Measurements from ENCODE around the gene QPCTL. TPM values are rescaled to one million over a fixed set of nuclear protein-coding genes. Genes with fewer than 3 reads are reported as not detected.
"Not testable (repeated sequence)": the region's sequence is repeated elsewhere in the genome, so short reads cannot be mapped to it uniquely, and the experiment has no call there.

Gene QPCTL
- total and polyA plus RNA-seq, 9 of the 15 experiments (the other 6 are each of a cell fraction or from before 2014, with no cell fraction given) = 0.99 to 31.3 (median 12.7) TPM

GRCh38 chr19:45747513-45747912, 55.0 kb downstream of the QPCTL start (continued):
- TF ChIP-seq ZNF280A (IDR thresholded peaks at IDR 0.05; ENCODE audit: low read depth, partially characterized antibody) = no peak
- TF ChIP-seq COPS2 (conservative IDR thresholded peaks at IDR 0.05) = no peak
- TF ChIP-seq, protein P1, sequence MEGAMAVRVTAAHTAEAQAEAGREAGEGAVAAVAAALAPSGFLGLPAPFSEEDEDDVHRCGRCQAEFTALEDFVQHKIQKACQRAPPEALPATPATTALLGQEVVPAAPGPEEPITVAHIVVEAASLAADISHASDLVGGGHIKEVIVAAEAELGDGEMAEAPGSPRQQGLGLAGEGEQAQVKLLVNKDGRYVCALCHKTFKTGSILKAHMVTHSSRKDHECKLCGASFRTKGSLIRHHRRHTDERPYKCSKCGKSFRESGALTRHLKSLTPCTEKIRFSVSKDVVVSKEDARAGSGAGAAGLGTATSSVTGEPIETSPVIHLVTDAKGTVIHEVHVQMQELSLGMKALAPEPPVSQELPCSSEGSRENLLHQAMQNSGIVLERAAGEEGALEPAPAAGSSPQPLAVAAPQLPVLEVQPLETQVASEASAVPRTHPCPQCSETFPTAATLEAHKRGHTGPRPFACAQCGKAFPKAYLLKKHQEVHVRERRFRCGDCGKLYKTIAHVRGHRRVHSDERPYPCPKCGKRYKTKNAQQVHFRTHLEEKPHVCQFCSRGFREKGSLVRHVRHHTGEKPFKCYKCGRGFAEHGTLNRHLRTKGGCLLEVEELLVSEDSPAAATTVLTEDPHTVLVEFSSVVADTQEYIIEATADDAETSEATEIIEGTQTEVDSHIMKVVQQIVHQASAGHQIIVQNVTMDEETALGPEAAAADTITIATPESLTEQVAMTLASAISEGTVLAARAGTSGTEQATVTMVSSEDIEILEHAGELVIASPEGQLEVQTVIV (CRISPR knock-in tag; IDR thresholded peaks at IDR 0.05; ENCODE audit: borderline replicate concordance) = no peak
- no peak for TF ChIP-seq FUS (optimal IDR thresholded peaks at IDR 0.05; ENCODE audit: low read depth, low read length)
- TF ChIP-seq MCM2 (IDR thresholded peaks at IDR 0.05; ENCODE audit: low read depth) = no peak
- no peak for TF ChIP-seq ZNF140 (CRISPR knock-in tag; IDR thresholded peaks at IDR 0.05)
- TF ChIP-seq PHTF2 (CRISPR knock-in tag; IDR thresholded peaks at IDR 0.05) = no peak
- TF ChIP-seq XRCC3 (IDR thresholded peaks at IDR 0.05) = no peak
- TF ChIP-seq THAP12 (CRISPR knock-in tag; IDR thresholded peaks at IDR 0.05) = no peak
- no peak for TF ChIP-seq HMBOX1 (IDR thresholded peaks at IDR 0.05)
- no peak for TF ChIP-seq ZNF507 (tag; conservative IDR thresholded peaks at IDR 0.05)
- no peak for TF ChIP-seq HNRNPLL (IDR thresholded peaks at IDR 0.05; ENCODE audit: low read depth, low read length, poor library complexity, severe bottlenecking)

- H2AFZ ChIP-seq (ENCODE audit: low read depth, low read length); H3K36me3 ChIP-seq (ENCODE audit: control insufficient read depth, insufficient read depth, low read length); DNase-seq (ENCODE audit: extremely low read depth in 1 of 4, low spot score in 3 of 4); intact Hi-C loops (cut with micrococcal nuclease); H3K4me2 ChIP-seq (ENCODE audit: insufficient read depth, low read length); BruUV-seq (replicated peaks); H3K4me3 ChIP-seq; CTCF ChIA-PET (ENCODE audit: low intra/inter-chr PET ratio); in situ Hi-C loops (cut with MboI); ATAC-seq; H3K9me3 ChIP-seq (replicated peaks; ENCODE audit: control insufficient read depth, insufficient read depth, low read depth, low read length); H3K4me1 ChIP-seq (replicated peaks in 1 of 2; ENCODE audit: control insufficient read depth in 2 of 2, insufficient read depth in 2 of 2, low read length in 2 of 2); H3K27me3 ChIP-seq (ENCODE audit: control insufficient read depth in 2 of 2, insufficient read depth in 2 of 2, low read length in 2 of 2); H3K9ac ChIP-seq (ENCODE audit: insufficient read depth in 1 of 2, low read depth in 2 of 2, low read length in 2 of 2); H3K9me1 ChIP-seq (ENCODE audit: control insufficient read depth, insufficient read depth, low read length); H3K79me2 ChIP-seq (ENCODE audit: control insufficient read depth, insufficient read depth, low read length); H4K20me1 ChIP-seq (replicated peaks; ENCODE audit: control insufficient read depth, insufficient read depth, low read length); H3K27ac ChIP-seq (ENCODE audit: extremely low read depth, low read depth, low read length); FAIRE-seq: not testable (repeated sequence)
- POLR2A ChIA-PET = interaction anchor here (1.4 kb wide), 1 partner anchor 12 kb away, joined by 4 read pairs; no protein-coding TSS in a partner anchor
- 63% methylated on average over 8 of the region's 10 CpGs for WGBS (ENCODE audit: insufficient coverage, low coverage, missing lambda C conversion rate)
These were observed 59.0 kb downstream of the QPCTL start for GRCh38 chr19:45751483-45751882.

All from K562 (cell line).